Neural cell (in vitro differentiated cells): ENCODE measurements around the gene RTF1. TPM values are rescaled to one million over a fixed set of nuclear protein-coding genes. Genes with fewer than 3 reads are reported as not detected.

Experiments used
- H2AFZ ChIP-seq: fragments of 200-600, 300-800 bp; sonication (generic), shearing (Covaris generic); 2 replicates; pipeline ENCODE4 v1.6.0; 2014; ENCODE audit warnings: low read depth, mild to moderate bottlenecking, antibody characterized with exemption, low read length, moderate library complexity
- H3F3A ChIP-seq: fragments of 200-600 bp; shearing (Covaris generic); 2 replicates; pipeline ENCODE4 v1.6.1; 2016; ENCODE audit warnings: mild to moderate bottlenecking, moderate library complexity, mixed read lengths, antibody characterized with exemption, low read length; ENCODE audit not compliant: insufficient read depth, poor library complexity, severe bottlenecking
- H3K27ac ChIP-seq: fragments of 200-600, 300-800 bp; sonication (generic), shearing (Covaris generic); 2 replicates; pipeline ENCODE4 v1.5.1; 2014; ENCODE audit warnings: mild to moderate bottlenecking, low read length, moderate library complexity
- H3K27me3 ChIP-seq: fragments of 300-800, 200-600 bp; sonication (generic), shearing (Covaris generic); 2 replicates; pipeline ENCODE4 v1.6.0; 2014; ENCODE audit warnings: mild to moderate bottlenecking, low read depth, low read length, moderate library complexity; ENCODE audit not compliant: insufficient read depth
- H3K36me3 ChIP-seq: fragments of 300-800, 200-600 bp; sonication (generic), shearing (Covaris generic); 2 replicates; pipeline ENCODE4 v1.5.1; 2014; ENCODE audit warnings: mild to moderate bottlenecking, antibody characterized with exemption, low read length, moderate library complexity; ENCODE audit not compliant: insufficient read depth
- H3K4me2 ChIP-seq: fragments of 300-800, 200-600 bp; sonication (generic), shearing (Covaris generic); 2 replicates; pipeline ENCODE4 v1.6.0; 2014; ENCODE audit warnings: mild to moderate bottlenecking, low read length
- H3K4me3 ChIP-seq: fragments of 300-800, 200-600 bp; sonication (generic), shearing (Covaris generic); 2 replicates; pipeline ENCODE4 v1.5.1; 2014; ENCODE audit warnings: mild to moderate bottlenecking, low read length, moderate library complexity
- H3K79me2 ChIP-seq: fragments of 200-600 bp; shearing (Covaris generic); replicated peaks from 2 replicates; pipeline ENCODE4 v1.6.0; 2014; ENCODE audit warnings: mild to moderate bottlenecking, low read length, moderate library complexity; ENCODE audit not compliant: insufficient read depth
- H3K9ac ChIP-seq: fragments of 300-800, 200-600 bp; sonication (generic), shearing (Covaris generic); 2 replicates; pipeline ENCODE4 v1.6.1; 2016; ENCODE audit warnings: mild to moderate bottlenecking, low read length, mixed read lengths
- H3K9me2 ChIP-seq: fragments of 200-600 bp; shearing (Covaris generic); 2 replicates; pipeline ENCODE4 v1.6.1; 2016; ENCODE audit warnings: mild to moderate bottlenecking, low read length, mixed read lengths; ENCODE audit not compliant: insufficient read depth
- H3K9me3 ChIP-seq: fragments of 200-600, 300-800 bp; sonication (generic), shearing (Covaris generic); 2 replicates; pipeline ENCODE4 v1.6.1; 2016; ENCODE audit warnings: mild to moderate bottlenecking, mixed run types, low read length, moderate library complexity, mixed read lengths
- H4K20me1 ChIP-seq: fragments of 200-600 bp; shearing (Covaris generic); 2 replicates; pipeline ENCODE4 v1.6.1; 2016; ENCODE audit warnings: mild to moderate bottlenecking, mixed run types; ENCODE audit not compliant: insufficient read depth
- CTCF ChIP-seq: fragments of 450-650 bp; IDR thresholded peaks from 2 replicates; pipeline ENCODE4 v1.5.1; 2014; ENCODE audit warnings: antibody characterized with exemption, mild to moderate bottlenecking, moderate library complexity; ENCODE audit not compliant: poor library complexity, severe bottlenecking
- EP300 ChIP-seq: fragments of 450-650 bp; conservative IDR thresholded peaks from 2 replicates; pipeline ENCODE4 v1.6.1; 2014; ENCODE audit warnings: antibody characterized with exemption, mild to moderate bottlenecking, moderate library complexity; ENCODE audit not compliant: poor library complexity, severe bottlenecking
- EZH2 ChIP-seq: fragments of 200-600, 300-800 bp; shearing (Covaris generic), sonication (generic); IDR thresholded peaks from 2 replicates; pipeline ENCODE4 v1.6.1; 2014; ENCODE audit warnings: antibody characterized with exemption, low read length, borderline replicate concordance, mild to moderate bottlenecking; ENCODE audit not compliant: insufficient read depth, poor library complexity, severe bottlenecking
- MXI1 ChIP-seq: fragments of 450-650 bp; conservative IDR thresholded peaks from 2 replicates; pipeline ENCODE4 v1.6.1; 2014; ENCODE audit warnings: antibody characterized with exemption, mild to moderate bottlenecking; ENCODE audit not compliant: poor library complexity, severe bottlenecking
- POLR2AphosphoS5 ChIP-seq: IDR thresholded peaks from 2 replicates; pipeline ENCODE4 v1.6.1; 2012
- RAD21 ChIP-seq: fragments of 450-650 bp; conservative IDR thresholded peaks from 2 replicates; pipeline ENCODE4 v1.6.1; 2014; ENCODE audit warnings: antibody characterized with exemption, mild to moderate bottlenecking, moderate library complexity
- REST ChIP-seq: IDR thresholded peaks from 2 replicates; pipeline ENCODE4 v1.6.1; 2012; ENCODE audit warnings: borderline replicate concordance
- SMC3 ChIP-seq: fragments of 450-650 bp; conservative IDR thresholded peaks from 2 replicates; pipeline ENCODE4 v1.6.1; 2014; ENCODE audit warnings: antibody characterized with exemption, mild to moderate bottlenecking, moderate library complexity; ENCODE audit not compliant: poor library complexity
- TAF1 ChIP-seq: IDR thresholded peaks from 2 replicates; pipeline ENCODE4 v1.6.1; 2012; ENCODE audit warnings: low read depth
- polyA plus RNA-seq: library from polyadenylated mRNA; depleted of rRNA; stranded (reverse); fragments of >200 nt; gene quantifications from 2 replicates; pipeline ENCODE4 v1.2.3, GENCODE V29; 2014

RTF1 gene
- polyA plus RNA-seq, 1 donor from 2014 or later = 84.1 TPM

DNA sequence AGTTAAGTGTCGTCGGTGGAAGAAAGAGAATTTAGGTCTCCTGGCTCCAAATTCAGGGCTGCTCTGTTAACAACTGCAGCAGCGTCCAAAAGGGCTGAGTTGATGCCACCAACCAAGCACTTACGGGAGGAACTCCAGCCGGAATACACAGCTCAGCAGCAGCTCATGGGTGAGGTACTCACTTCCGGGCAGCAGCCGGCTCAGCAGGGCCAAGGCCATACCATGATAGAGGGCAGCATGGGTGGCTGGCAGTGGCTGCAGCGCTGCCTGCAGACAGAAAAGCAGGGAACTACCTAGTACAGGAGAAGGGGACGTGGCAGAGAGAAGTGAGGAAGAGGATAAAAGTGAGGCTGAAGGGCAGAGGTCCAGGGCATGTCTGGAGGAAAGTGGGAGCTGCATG lies 104.7 kb downstream of the RTF1 start:
- Histone ChIP-seq H3K36me3 (no peaks in the 10 kb centered on the region), H3K9ac (no peak overlapping the region), H3K79me2 (no peaks in the 10 kb centered on the region), H3F3A (no peaks in the 10 kb centered on the region), H4K20me1 (no peaks in the 10 kb centered on the region), H3K4me2 (no peak overlapping the region), H3K27ac (no peak overlapping the region), H2AFZ (no peak overlapping the region), H3K9me2 (no peaks in the 10 kb centered on the region), H3K27me3 (no peaks in the 10 kb centered on the region), H3K9me3 (no peaks in the 10 kb centered on the region), H3K4me3 (no peak overlapping the region)
- no peak for TF ChIP-seq REST
- TF ChIP-seq RAD21 = no peak
- no peak for TF ChIP-seq MXI1
- no peak for TF ChIP-seq CTCF
- no peak for TF ChIP-seq EP300
- no peak for TF ChIP-seq POLR2AphosphoS5
- TF ChIP-seq EZH2 = no peak
- no peak for TF ChIP-seq TAF1
- TF ChIP-seq SMC3 = no peak

- Histone ChIP-seq H3K36me3 (no peaks in the 10 kb centered on the region), H3K79me2 (no peaks in the 10 kb centered on the region), H3K4me3 (no peak overlapping the region), H2AFZ (no peak overlapping the region), H3K27me3 (no peaks in the 10 kb centered on the region), H3K9me2 (no peaks in the 10 kb centered on the region), H3K9me3 (no peaks in the 10 kb centered on the region), H3F3A (no peaks in the 10 kb centered on the region), H3K27ac (no peak overlapping the region), H4K20me1 (no peaks in the 10 kb centered on the region), H3K9ac (no peak overlapping the region), H3K4me2 (no peak overlapping the region)
- TF ChIP-seq POLR2AphosphoS5 (no peak), EZH2 (no peak), CTCF (no peak), TAF1 (no peak), REST (no peak), MXI1 (no peak), RAD21 (no peak), SMC3 (no peak), EP300 (no peak)
Measured at GRCh38 chr15:41523097-41523496, 106.2 kb downstream of the RTF1 start.
